Measurements from ENCODE around the gene EML6.

The EML6 gene

GRCh38 chr2:54966165-54966832 lies 242.8 kb downstream of the EML6 start:
- DNase-seq (ENCODE audit: low read depth), result no peak
- in situ Hi-C loops (cut with HindIII; ENCODE audit: low sequenced_read_pairs), result no loop called here
- no peak overlapping the region for H3K4me3 ChIP-seq (ENCODE audit: low read depth, low read length)
- TF ChIP-seq CTCF (IDR thresholded peaks at IDR 0.05; ENCODE audit: low read depth, low read length, missing control alignments), result no peak

- in situ Hi-C loops (cut with HindIII; ENCODE audit: low sequenced_read_pairs), result no loop called here
- H3K4me3 ChIP-seq (ENCODE audit: low read depth, low read length), result no peak overlapping the region
- no peak for TF ChIP-seq CTCF (IDR thresholded peaks at IDR 0.05; ENCODE audit: low read depth, low read length, missing control alignments)
- no peak for DNase-seq (ENCODE audit: low read depth)
Observed at GRCh38 chr2:54966837-54967236, 243.4 kb downstream of the EML6 start.

- no peak overlapping the region for H3K4me3 ChIP-seq (ENCODE audit: low read depth, low read length)
- TF ChIP-seq CTCF (IDR thresholded peaks at IDR 0.05; ENCODE audit: low read depth, low read length, missing control alignments), result no peak
- in situ Hi-C loops (cut with HindIII; ENCODE audit: low sequenced_read_pairs), result no loop called here
- DNase-seq (ENCODE audit: low read depth), result no peak
Observed at GRCh38 chr2:54967269-54967668, 243.8 kb downstream of the EML6 start.

- TF ChIP-seq CTCF (IDR thresholded peaks at IDR 0.05; ENCODE audit: low read depth, low read length, missing control alignments), result no peak
- H3K4me3 ChIP-seq (ENCODE audit: low read depth, low read length), result no peak overlapping the region
- DNase-seq (ENCODE audit: low read depth), result no peak
- in situ Hi-C loops (cut with HindIII; ENCODE audit: low sequenced_read_pairs), result no loop called here
Observed at GRCh38 chr2:54967759-54968365, 244.4 kb downstream of the EML6 start.

- no peak for TF ChIP-seq CTCF (IDR thresholded peaks at IDR 0.05; ENCODE audit: low read depth, low read length, missing control alignments)
- in situ Hi-C loops (cut with HindIII; ENCODE audit: low sequenced_read_pairs), result no loop called here
- no peak for DNase-seq (ENCODE audit: low read depth)
- H3K4me3 ChIP-seq (ENCODE audit: low read depth, low read length), result no peak overlapping the region
Observed at GRCh38 chr2:54968561-54969218, 245.2 kb downstream of the EML6 start.

- no peak overlapping the region for H3K4me3 ChIP-seq (ENCODE audit: low read depth, low read length)
- TF ChIP-seq CTCF (IDR thresholded peaks at IDR 0.05; ENCODE audit: low read depth, low read length, missing control alignments), result no peak
- DNase-seq (ENCODE audit: low read depth), result no peak
- in situ Hi-C loops (cut with HindIII; ENCODE audit: low sequenced_read_pairs), result no loop called here
Observed at GRCh38 chr2:54969295-54969939, 246.0 kb downstream of the EML6 start.

Measured in astrocyte of the cerebellum (primary cell).